Chondrocyte (in vitro differentiated cells): ENCODE data around the gene PLXDC2. TPM values are rescaled to one million over a fixed set of nuclear protein-coding genes. Genes with fewer than 3 reads are reported as not detected.
A peak's percentile ranks its signal among the peaks of the same experiment; 100 is the strongest.

Experiments
- DNase-seq: peaks from one replicate; pipeline ENCODE4 v3.0.0; 2021; ENCODE audit warnings: mixed read lengths, low spot score
- H3K27ac Mint-ChIP-seq: one replicate; pipeline ENCODE4 v1.8.0; 2021; ENCODE audit warnings: mild to moderate bottlenecking, moderate library complexity, mixed read lengths; ENCODE audit not compliant: unreplicated experiment
- H3K27me3 Mint-ChIP-seq: 2 replicates; pipeline ENCODE4 v1.8.0; 2021; ENCODE audit warnings: low read depth, mixed read lengths
- H3K36me3 Mint-ChIP-seq: 2 replicates; pipeline ENCODE4 v1.8.0; 2021; ENCODE audit warnings: low read depth, mixed read lengths
- H3K4me1 Mint-ChIP-seq: 2 replicates; pipeline ENCODE4 v1.8.0; 2021; ENCODE audit warnings: low read depth, mild to moderate bottlenecking, mixed read lengths
- H3K4me3 Mint-ChIP-seq: one replicate; pipeline ENCODE4 v1.8.0; 2021; ENCODE audit warnings: mild to moderate bottlenecking, moderate library complexity, mixed read lengths; ENCODE audit not compliant: unreplicated experiment
- H3K9me3 Mint-ChIP-seq: 2 replicates; pipeline ENCODE4 v1.8.0; 2021; ENCODE audit warnings: low read depth, mixed read lengths
- total RNA-seq: library from RNA; stranded (reverse); gene quantifications from 3 replicates; pipeline ENCODE4 v1.2.1, GENCODE V29; 2021
- TF ChIP-seq, protein P1 (sequence below): fragments of 200-600 bp; sonication (generic); IDR thresholded peaks from 2 replicates; pipeline ENCODE4 v1.5.0; 2021; ENCODE audit warnings: antibody characterized with exemption, mild to moderate bottlenecking, moderate library complexity

PLXDC2 gene
- total RNA-seq, 1 donor from 2014 or later = 88.5 TPM

DNA sequence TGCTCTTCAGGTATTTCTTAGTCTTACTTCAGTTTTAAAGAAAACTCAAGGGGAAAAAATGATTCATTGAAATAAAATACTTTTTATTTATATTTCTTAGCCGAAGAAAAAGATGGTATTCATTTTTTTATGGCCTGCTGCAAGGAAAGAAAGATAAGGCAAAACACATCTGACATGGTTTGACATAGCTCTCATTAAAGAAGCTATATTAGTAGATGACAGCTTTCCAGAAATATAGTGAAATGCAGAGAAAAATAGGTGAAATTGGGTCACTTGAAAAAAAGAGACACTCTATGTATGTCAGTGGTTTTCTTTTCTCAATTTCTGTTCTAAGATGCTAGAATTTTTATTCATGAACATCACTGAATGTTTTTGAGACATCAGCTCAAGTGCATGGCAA, 438.3 kb downstream of the PLXDC2 start:
- H3K36me3 Mint-ChIP-seq = peaks cover 8% of the 10 kb centered on the region
- H3K27me3 Mint-ChIP-seq = no peaks in the 10 kb centered on the region
- peak overlapping the region; percentile 79 for H3K27ac Mint-ChIP-seq
- peaks cover 11% of the 10 kb centered on the region for H3K4me1 Mint-ChIP-seq
- DNase-seq = no peak
- H3K9me3 Mint-ChIP-seq = no peaks in the 10 kb centered on the region
- no peak overlapping the region for H3K4me3 Mint-ChIP-seq
- TF ChIP-seq, protein P1, sequence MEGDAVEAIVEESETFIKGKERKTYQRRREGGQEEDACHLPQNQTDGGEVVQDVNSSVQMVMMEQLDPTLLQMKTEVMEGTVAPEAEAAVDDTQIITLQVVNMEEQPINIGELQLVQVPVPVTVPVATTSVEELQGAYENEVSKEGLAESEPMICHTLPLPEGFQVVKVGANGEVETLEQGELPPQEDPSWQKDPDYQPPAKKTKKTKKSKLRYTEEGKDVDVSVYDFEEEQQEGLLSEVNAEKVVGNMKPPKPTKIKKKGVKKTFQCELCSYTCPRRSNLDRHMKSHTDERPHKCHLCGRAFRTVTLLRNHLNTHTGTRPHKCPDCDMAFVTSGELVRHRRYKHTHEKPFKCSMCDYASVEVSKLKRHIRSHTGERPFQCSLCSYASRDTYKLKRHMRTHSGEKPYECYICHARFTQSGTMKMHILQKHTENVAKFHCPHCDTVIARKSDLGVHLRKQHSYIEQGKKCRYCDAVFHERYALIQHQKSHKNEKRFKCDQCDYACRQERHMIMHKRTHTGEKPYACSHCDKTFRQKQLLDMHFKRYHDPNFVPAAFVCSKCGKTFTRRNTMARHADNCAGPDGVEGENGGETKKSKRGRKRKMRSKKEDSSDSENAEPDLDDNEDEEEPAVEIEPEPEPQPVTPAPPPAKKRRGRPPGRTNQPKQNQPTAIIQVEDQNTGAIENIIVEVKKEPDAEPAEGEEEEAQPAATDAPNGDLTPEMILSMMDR = no peak

DNA sequence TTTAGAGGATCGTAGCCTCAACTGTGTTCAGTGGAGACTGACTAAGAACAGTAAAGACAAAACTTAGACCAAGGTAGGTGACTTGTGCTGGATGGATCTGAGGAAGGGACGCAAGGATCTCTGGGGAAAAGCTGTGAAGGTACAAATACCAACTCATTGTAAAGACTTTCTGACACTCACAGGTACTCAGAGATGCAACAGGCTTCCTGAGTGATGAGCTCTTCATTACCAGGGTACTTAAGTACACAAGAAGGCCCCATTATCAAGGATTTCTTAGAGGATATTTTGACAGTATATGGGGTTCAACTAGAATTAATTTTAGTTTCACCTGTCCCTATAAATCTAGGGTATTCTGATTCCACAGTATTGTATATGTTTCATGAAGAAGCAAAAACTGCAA, 440.7 kb downstream of the PLXDC2 start:
- Mint-ChIP-seq H3K27me3 (no peaks in the 10 kb centered on the region), H3K4me1 (peaks cover 11% of the 10 kb centered on the region), H3K9me3 (peaks cover 12% of the 10 kb centered on the region), H3K4me3 (no peak overlapping the region), H3K36me3 (peaks cover 12% of the 10 kb centered on the region), H3K27ac (no peak overlapping the region)
- DNase-seq = no peak
- TF ChIP-seq, protein P1 = no peak

DNA sequence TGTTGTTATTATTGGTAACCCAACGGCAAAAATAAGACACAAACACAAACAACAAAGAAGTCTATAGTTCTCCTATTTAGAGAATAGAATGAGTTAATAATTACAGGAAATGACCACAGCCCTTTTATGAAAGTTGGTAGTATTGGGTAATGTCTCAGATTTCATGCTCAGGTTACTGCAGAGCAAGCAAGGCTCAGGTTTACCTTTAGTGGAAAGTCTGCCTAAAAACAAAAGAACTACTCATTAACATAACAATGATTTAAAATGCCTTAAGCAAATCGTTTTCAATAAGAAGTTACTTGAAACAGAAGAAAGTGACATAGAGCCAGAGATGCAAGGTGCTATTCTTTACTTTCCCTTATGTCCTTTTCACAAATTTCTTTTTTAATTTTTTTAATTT, 441.2 kb downstream of the PLXDC2 start:
- Mint-ChIP-seq H3K36me3 (peaks cover 12% of the 10 kb centered on the region), H3K27ac (no peak overlapping the region), H3K27me3 (no peaks in the 10 kb centered on the region), H3K9me3 (peaks cover 13% of the 10 kb centered on the region), H3K4me3 (no peak overlapping the region), H3K4me1 (peaks cover 11% of the 10 kb centered on the region)
- TF ChIP-seq, protein P1 = no peak
- no peak for DNase-seq

DNA sequence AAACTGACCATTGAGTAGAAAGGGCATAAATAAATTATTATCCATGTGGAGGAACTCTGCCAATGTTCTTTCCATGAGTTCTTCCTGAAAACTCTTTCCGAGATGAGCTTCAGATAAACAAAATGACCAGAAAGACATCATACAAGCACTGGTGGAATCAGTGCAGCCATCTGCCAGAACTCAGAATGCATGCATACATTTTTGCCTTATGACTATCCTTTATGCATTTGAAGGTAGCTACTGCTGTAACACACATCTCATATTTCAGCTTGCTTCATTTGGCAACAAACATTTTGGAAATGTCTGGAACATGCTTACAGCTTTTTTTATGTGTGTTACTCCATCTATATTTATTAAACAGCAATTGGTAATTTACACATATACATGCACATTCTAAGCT, 448.9 kb downstream of the PLXDC2 start:
- H3K36me3 Mint-ChIP-seq = peaks cover 16% of the 10 kb centered on the region
- TF ChIP-seq, protein P1 = no peak
- H3K4me1 Mint-ChIP-seq = no peaks in the 10 kb centered on the region
- no peak overlapping the region for H3K4me3 Mint-ChIP-seq
- no peaks in the 10 kb centered on the region for H3K27me3 Mint-ChIP-seq
- H3K9me3 Mint-ChIP-seq = peaks cover 21% of the 10 kb centered on the region
- H3K27ac Mint-ChIP-seq = no peak overlapping the region
- DNase-seq = no peak

DNA sequence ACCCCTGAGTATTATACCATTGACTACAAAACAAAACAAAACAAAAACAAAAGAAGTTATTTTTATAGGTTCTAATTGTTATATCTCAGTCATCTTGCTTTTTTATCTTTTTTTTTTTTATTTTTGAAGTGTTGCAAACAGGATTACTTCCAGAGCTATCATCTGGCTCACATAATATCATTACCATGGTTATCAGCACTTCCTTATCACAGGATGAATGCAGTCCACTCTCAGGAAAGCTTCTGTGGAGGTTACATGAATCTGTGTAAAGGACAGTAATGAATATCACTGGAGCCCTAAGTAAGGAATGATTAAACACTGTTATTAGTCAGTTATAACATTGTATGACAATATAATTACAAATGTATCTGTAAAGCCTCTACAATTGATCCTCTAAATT, 451.5 kb downstream of the PLXDC2 start:
- TF ChIP-seq, protein P1 = no peak
- peaks cover 7% of the 10 kb centered on the region for H3K36me3 Mint-ChIP-seq
- no peak overlapping the region for H3K4me3 Mint-ChIP-seq
- H3K4me1 Mint-ChIP-seq = no peaks in the 10 kb centered on the region
- no peak overlapping the region for H3K27ac Mint-ChIP-seq
- DNase-seq = no peak
- no peaks in the 10 kb centered on the region for H3K27me3 Mint-ChIP-seq
- peaks cover 7% of the 10 kb centered on the region for H3K9me3 Mint-ChIP-seq
